Motor neuron (in vitro differentiated cells): ENCODE data around the gene MGAT5. TPM values are rescaled to one million over a fixed set of nuclear protein-coding genes. Genes with fewer than 3 reads are reported as not detected.

ENCODE experiments used
- ATAC-seq, 8 experiments: fragments of 200-7000 bp; cut with Tn5 transposase; replicated peaks in 6 of 8; 2 replicates each; pipeline ENCODE4 v1.8.0; 2021; ENCODE audit warnings: mild to moderate bottlenecking in 8 of 8, moderate library complexity in 8 of 8
- H3K27ac ChIP-seq, 2 donors: fragments of 250-450 bp; sonication (Bioruptor Pico); 2 replicates each; pipeline ENCODE4 v1.9.0; 2021; ENCODE audit warnings: antibody characterized with exemption in 2 of 2, mild to moderate bottlenecking in 2 of 2, moderate library complexity in 1 of 2
- H3K4me1 ChIP-seq, 2 donors: fragments of 250-450 bp; sonication (Bioruptor Pico); replicated peaks in 1 of 2; 2 replicates each; pipeline ENCODE4 v1.6.1; 2021; ENCODE audit warnings: antibody characterized with exemption in 2 of 2, mild to moderate bottlenecking in 2 of 2, moderate library complexity in 1 of 2
- H3K4me3 ChIP-seq, 5 donors: fragments of 250-450 bp; sonication (Bioruptor Pico); 2 replicates each; pipeline ENCODE4 v1.9.0; 2021; ENCODE audit warnings: antibody characterized with exemption in 5 of 5, mild to moderate bottlenecking in 5 of 5, moderate library complexity in 4 of 5
- WGBS, 10 experiments: fragments of 450-650 bp; shearing (Covaris generic); methylation state at CpG; one replicate each; pipeline ENCODE4 v1.0.0; 2022; 5-methylcytosine and 5-hydroxymethylcytosine counted together
- in situ Hi-C, 9 experiments: fragments of 400-800 bp; cut with MboI; loops; one replicate each; pipeline ENCODE4 v1.15.0; 2021; ENCODE audit warnings: low sequenced_read_pairs in 9 of 9, low pct_unique_long_range_greater_than_20kb in 2 of 9; ENCODE audit not compliant: unreplicated experiment in 9 of 9
- total RNA-seq, 8 experiments: library from RNA; unstranded; fragments of 300-600 nt; gene quantifications; 2 replicates each; pipeline versions ENCODE4 v1.2.3 to v1.2.4, GENCODE V29; 2022

MGAT5 gene
- total RNA-seq, 8 experiments from 2014 or later, result 10.3 to 54.4 (median 33.6) TPM

- H3K4me1 ChIP-seq, result peaks cover 5 to 19% of the 10 kb centered on the region in 2 donors
- WGBS, 10 experiments, result 14 to 92% (median 70%) methylated on average over 2 to 7 of the region's 9 CpGs; no CpG with 5 or more reads in 1 of the 10 experiments
- no peak overlapping the region for H3K27ac ChIP-seq
- in situ Hi-C loops, result no loop called here
- no peak overlapping the region for H3K4me3 ChIP-seq
- peak in 1 of 8 experiments; percentile 56 for ATAC-seq
These were observed 246.5 kb downstream of the MGAT5 start for GRCh38 chr2:134500211-134500935.

GRCh38 chr2:134501476-134502091 is 247.7 kb downstream of the MGAT5 start:
- in situ Hi-C loops, result no loop called here
- Histone ChIP-seq H3K4me1 (peaks cover 15 to 25% of the 10 kb centered on the region in 2 donors), H3K27ac (no peak overlapping the region), H3K4me3 (no peak overlapping the region)
- no peak for ATAC-seq
- WGBS, 10 experiments, result 10 to 85% (median 51%) methylated on average over 2 to 6 of the region's 6 CpGs; no CpG with 5 or more reads in 1 of the 10 experiments

DNA sequence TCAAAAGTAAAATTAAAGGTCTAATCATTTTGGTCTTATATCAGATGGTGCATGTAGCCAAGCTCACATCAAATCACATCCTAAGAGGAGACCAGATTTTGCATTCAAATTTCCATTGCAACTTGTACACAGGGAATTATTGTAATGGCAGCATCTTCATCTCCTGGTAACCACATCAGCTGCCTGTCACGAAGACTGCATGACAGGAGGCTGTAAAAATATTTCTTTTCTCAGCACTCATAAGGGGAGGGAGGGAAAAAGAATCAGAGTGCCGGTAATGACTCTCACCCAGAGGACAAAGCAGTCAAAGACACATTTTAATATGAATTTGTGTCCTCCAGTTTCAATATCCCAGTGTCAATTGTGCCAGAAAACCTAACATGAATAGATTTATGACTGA is 248.2 kb downstream of the MGAT5 start:
- ATAC-seq, result peak in 5 of 8 experiments; percentile 48 to 86 (median 67)
- in situ Hi-C loops, result no loop called here

More for the DNA sequence above, 248.2 kb downstream of the MGAT5 start:
- WGBS, 10 experiments, result 0 to 64% (median 20%) methylated on average over 1 to 2 of the region's 2 CpGs; no CpG with 5 or more reads in 3 of the 10 experiments
- no peak overlapping the region for H3K27ac ChIP-seq
- peaks cover 15 to 25% of the 10 kb centered on the region in 2 donors for H3K4me1 ChIP-seq
- no peak overlapping the region for H3K4me3 ChIP-seq
